Large intestine (tissue), 3 donors: ENCODE data around the gene DNAJB2. TPM values are rescaled to one million over a fixed set of nuclear protein-coding genes. Genes with fewer than 3 reads are reported as not detected.

ENCODE experiments used
- DNase-seq, 2 donors: peaks; one replicate each; pipeline versions ENCODE4 v3.0.0 to v3.0.0-alpha.2; 2013
- H3K27ac ChIP-seq: one replicate; pipeline ENCODE4 v1.5.1; 2013; ENCODE audit warnings: low read length
- H3K27me3 ChIP-seq: 2 replicates; pipeline ENCODE4 v1.6.1; 2013; ENCODE audit warnings: low read length; ENCODE audit not compliant: control insufficient read depth, insufficient read depth
- H3K36me3 ChIP-seq: 2 replicates; pipeline ENCODE4 v1.6.1; 2013; ENCODE audit warnings: low read length; ENCODE audit not compliant: control insufficient read depth, insufficient read depth
- H3K4me1 ChIP-seq: one replicate; pipeline ENCODE4 v1.6.1; 2013; ENCODE audit warnings: low read length; ENCODE audit not compliant: control insufficient read depth, insufficient read depth
- H3K4me3 ChIP-seq: one replicate; pipeline ENCODE4 v1.5.1; 2013; ENCODE audit warnings: low read length
- H3K9me3 ChIP-seq: one replicate; pipeline ENCODE4 v1.6.1; 2013; ENCODE audit warnings: mild to moderate bottlenecking, low read depth, low read length, moderate library complexity; ENCODE audit not compliant: control insufficient read depth
- WGBS: methylation state at CpG from one replicate; pipeline ENCODE4 v1.1.5; 2013; ENCODE audit warnings: low lambda C conversion rate; ENCODE audit not compliant: insufficient coverage; 5-methylcytosine and 5-hydroxymethylcytosine counted together
- polyA plus RNA-seq: library from polyadenylated mRNA; unstranded; fragments of 120-200 nt; gene quantifications from one replicate; pipeline ENCODE4 v1.2.1, GENCODE V29; 2013

Gene DNAJB2
- polyA plus RNA-seq, 1 donor, result 46.9 TPM

DNA sequence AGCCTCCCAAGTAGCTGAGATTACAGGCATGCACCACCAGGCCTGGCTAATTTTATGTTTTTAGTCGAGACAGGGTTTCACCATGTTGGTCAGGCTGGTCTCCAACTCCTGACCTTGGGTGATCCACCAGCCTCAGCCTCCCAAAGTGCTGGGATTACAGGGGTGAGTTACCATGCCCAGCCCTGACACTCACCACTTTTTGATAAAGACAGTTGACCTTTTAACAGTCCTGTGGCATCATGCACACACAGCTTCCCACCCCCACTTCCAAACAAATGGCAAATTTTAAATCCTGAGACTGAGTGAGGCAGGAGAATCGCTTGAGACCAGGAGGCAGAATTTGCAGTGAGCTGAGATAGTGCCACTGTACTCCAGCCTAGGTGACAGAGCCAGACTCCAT is 6.2 kb upstream of the DNAJB2 start:
- no CpG with 5 or more reads among the region's 2 CpGs for WGBS
- no peak overlapping the region for H3K27ac ChIP-seq
- H3K9me3 ChIP-seq, result no peaks in the 10 kb centered on the region
- peaks cover 20% of the 10 kb centered on the region for H3K4me1 ChIP-seq
- no peak for DNase-seq
- no peaks in the 10 kb centered on the region for H3K36me3 ChIP-seq
- no peaks in the 10 kb centered on the region for H3K27me3 ChIP-seq
- H3K4me3 ChIP-seq, result no peak overlapping the region

DNA sequence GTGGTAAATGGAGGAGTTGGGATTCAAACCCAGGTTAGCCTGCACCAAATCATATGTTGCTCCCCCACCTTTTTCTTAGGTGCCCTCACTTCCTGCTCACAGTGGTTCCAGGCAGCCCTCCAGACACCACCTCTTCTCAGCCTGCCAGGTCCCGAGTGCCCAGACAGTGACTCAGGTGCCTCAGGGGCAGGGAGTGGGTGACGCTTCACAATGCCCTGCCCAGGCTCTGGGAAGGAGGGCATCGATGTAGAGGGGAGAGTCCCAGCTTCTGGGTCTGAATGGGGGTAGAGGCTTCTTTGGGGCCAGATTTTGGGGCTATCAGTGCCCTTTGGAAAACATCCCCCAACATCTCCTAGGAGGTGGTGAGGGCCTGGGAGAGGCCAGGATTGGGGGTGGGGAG is 5.2 kb upstream of the DNAJB2 start:
- Histone ChIP-seq H3K4me3 (no peak overlapping the region), H3K4me1 (peaks cover 26% of the 10 kb centered on the region), H3K27ac (no peak overlapping the region), H3K27me3 (no peaks in the 10 kb centered on the region), H3K36me3 (no peaks in the 10 kb centered on the region), H3K9me3 (no peaks in the 10 kb centered on the region)
- no peak for DNase-seq
- WGBS, result no CpG with 5 or more reads among the region's 3 CpGs

DNA sequence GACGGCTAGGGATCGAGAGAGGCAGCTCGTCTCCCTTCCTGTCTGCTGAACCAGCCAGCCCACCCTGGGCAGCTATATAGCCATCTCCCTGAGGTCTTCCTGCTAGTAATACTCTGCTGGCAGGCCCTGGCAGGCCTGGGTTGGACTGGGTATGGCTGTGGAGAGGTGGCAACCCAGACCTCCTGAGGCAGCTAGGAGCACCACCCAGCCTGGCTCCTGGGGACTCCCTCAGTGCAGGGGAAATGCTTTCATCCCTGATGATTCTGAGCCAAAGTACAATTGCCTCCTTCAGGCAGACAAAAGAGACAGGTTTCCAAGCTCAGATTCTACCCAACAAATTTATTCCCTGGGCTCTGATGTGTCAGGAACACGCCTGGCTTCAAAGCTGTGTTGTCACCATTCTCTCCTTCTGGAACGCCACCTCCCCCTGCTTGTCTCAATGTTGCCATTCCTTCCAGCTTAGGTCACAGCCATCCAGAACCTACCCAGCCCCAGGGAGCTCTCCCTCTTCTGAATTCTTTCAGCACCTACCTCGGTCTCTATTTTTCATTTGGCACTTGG is 4.7 kb upstream of the DNAJB2 start:
- Histone ChIP-seq H3K9me3 (no peaks in the 10 kb centered on the region), H3K27me3 (no peaks in the 10 kb centered on the region), H3K4me3 (no peak overlapping the region), H3K36me3 (no peaks in the 10 kb centered on the region), H3K27ac (no peak overlapping the region), H3K4me1 (peaks cover 22% of the 10 kb centered on the region)
- WGBS, result no CpG with 5 or more reads among the region's 6 CpGs
- DNase-seq, result peak in 1 of 2 donors; percentile 34

DNA sequence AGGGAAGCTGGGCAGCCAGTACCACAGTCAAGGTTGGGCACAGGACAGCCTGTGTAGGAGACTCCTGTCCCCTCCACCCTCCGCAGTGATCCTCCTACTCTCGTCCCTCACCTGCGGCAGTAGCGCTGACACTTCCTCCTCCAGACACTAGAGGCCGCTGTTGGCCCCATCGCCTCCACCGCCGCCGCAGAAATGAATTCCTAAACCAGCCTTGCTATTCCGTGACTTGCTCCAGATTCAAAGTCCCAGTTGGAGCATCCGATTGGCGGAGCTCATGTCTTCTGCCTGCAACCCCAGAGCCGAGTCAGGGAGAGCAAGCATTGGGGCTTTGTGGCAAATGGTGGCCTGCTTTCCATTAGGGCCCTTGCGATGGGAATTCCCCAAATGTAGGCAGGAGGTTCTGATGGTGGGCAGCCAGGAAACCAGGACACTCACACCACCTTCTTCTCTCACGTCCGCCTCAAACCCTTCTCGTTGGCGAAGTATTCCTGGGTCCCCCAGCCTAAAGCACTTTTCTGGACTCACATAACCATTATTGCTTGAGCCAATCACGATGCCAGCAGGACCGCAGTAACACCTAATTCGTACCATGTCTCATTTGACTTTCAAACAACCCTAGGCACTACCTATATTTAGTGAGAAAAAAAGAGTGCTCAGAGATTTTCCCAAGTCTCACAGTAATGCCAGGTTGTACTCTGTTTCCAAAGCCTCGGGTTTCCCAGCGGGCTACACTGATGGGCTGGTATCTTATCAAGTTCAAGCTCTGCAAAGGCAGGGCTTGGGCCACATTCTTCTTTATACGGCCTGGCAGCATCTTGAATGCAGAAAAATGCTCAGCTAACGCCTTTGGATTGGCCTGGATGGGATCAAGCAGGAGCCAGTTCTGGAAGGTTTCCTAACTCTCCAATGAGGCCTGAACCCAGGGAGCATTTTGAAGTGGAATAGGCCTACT is 1.2 kb upstream of the DNAJB2 start:
- Histone ChIP-seq H3K27me3 (no peaks in the 10 kb centered on the region), H3K9me3 (no peaks in the 10 kb centered on the region), H3K4me1 (peaks cover 17% of the 10 kb centered on the region), H3K4me3 (peak overlapping the region; percentile 12), H3K27ac (peak overlapping the region; percentile 85), H3K36me3 (peaks cover 22% of the 10 kb centered on the region)
- WGBS, result 100% methylated on average over 1 of the region's 25 CpGs
- DNase-seq, result peak; percentile 67 to 81

DNA sequence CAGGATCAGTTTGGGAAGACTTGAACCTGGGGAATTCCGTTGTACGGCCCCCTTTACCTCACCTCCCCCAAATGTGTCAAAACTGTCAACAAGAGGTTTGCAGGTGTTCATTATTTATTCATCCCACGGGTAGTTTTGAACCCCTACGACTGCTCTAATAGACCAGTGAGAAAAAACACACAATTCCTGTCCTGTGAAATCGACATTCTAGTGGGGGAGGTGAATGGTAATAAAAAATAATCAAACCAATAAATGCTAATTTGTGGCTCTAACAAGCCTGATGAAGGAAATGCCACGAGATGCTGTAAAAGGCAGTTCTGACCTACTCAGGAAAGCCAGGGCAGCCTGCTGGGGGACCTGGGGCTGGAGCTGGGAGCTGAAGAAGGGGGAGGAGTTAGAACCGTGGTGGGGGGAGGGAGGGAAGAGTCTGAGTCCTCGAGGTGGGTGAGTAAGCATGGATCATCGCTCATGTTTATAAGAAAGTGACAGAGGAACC is 463 bp upstream of the DNAJB2 start:
- Histone ChIP-seq H3K4me1 (peaks cover 17% of the 10 kb centered on the region), H3K9me3 (no peaks in the 10 kb centered on the region), H3K27me3 (no peaks in the 10 kb centered on the region), H3K27ac (peak overlapping the region; percentile 85), H3K36me3 (peaks cover 29% of the 10 kb centered on the region), H3K4me3 (peak overlapping the region; percentile 47)
- DNase-seq, result no peak
- no CpG with 5 or more reads among the region's 9 CpGs for WGBS

DNA sequence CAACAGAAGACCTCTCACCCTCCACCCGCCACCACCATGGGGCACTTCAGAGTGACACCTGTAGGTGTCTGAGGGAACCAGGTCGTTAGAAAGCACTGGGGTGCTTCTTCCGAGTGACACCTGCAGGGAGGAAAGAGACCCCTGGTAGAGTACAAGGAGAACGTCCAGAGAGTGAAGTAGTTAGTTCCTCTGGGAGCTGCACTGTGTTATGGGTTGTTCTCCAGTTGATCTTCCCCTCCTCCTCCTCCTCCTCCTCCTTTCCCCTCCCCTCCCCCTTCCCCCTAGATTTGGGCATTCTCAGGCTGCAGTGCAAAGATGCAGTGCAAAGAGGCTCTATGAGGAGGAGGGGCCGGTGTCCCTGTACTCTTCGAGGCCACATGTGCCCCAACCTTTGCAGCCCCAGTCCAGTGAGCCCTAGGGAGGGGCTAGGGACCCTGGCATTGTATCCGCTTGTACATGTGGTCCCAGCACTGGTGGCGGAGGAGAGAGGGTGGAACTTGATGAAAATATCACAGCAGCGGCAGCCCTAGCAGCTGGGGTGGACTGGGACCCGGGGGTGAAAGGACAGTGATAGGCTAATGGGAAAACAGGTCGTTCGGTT is 850 bp downstream of the DNAJB2 start:
- H3K27ac ChIP-seq, result peak overlapping the region; percentile 85
- no peaks in the 10 kb centered on the region for H3K27me3 ChIP-seq
- H3K4me1 ChIP-seq, result peaks cover 17% of the 10 kb centered on the region
- peaks cover 38% of the 10 kb centered on the region for H3K36me3 ChIP-seq
- DNase-seq, result no peak
- peak overlapping the region; percentile 65 for H3K4me3 ChIP-seq
- H3K9me3 ChIP-seq, result no peaks in the 10 kb centered on the region
- no CpG with 5 or more reads among the region's 12 CpGs for WGBS

DNA sequence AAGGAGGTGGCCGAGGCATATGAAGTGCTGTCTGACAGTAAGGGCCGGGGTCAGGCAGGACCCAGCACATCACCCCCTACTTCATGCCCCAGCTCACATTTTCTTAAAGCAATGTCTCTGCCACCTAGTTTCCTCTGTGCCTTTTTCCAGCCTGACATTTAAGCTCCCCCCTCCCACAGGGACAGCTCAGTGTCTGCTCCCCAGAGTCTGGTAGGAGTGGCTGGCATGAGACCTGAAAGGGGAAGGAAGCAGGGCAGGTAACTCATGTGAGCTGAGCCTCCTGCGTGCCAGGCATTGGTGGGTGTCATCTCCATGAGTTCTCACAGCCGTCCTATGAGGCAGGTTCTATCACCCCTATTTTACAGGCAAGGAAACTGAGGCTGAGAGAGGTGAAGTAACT is 1.5 kb downstream of the DNAJB2 start:
- H3K27ac ChIP-seq, result no peak overlapping the region
- DNase-seq, result no peak
- H3K36me3 ChIP-seq, result peaks cover 45% of the 10 kb centered on the region
- peaks cover 17% of the 10 kb centered on the region for H3K4me1 ChIP-seq
- WGBS, result no CpG with 5 or more reads among the region's 4 CpGs
- H3K27me3 ChIP-seq, result no peaks in the 10 kb centered on the region
- no peak overlapping the region for H3K4me3 ChIP-seq
- H3K9me3 ChIP-seq, result no peaks in the 10 kb centered on the region

GRCh38 chr2:219281588-219281987 is 2.4 kb downstream of the DNAJB2 start:
- Histone ChIP-seq H3K4me3 (no peak overlapping the region), H3K4me1 (peaks cover 17% of the 10 kb centered on the region), H3K27me3 (no peaks in the 10 kb centered on the region), H3K27ac (no peak overlapping the region), H3K36me3 (peaks cover 46% of the 10 kb centered on the region), H3K9me3 (no peaks in the 10 kb centered on the region)
- WGBS, result no CpG with 5 or more reads among the region's 8 CpGs
- no peak for DNase-seq

- no CpG with 5 or more reads among the region's 5 CpGs for WGBS
- H3K9me3 ChIP-seq, result no peaks in the 10 kb centered on the region
- no peak overlapping the region for H3K27ac ChIP-seq
- H3K36me3 ChIP-seq, result peaks cover 46% of the 10 kb centered on the region
- no peak for DNase-seq
- H3K4me3 ChIP-seq, result no peak overlapping the region
- peaks cover 17% of the 10 kb centered on the region for H3K4me1 ChIP-seq
- no peaks in the 10 kb centered on the region for H3K27me3 ChIP-seq
Observed at GRCh38 chr2:219282375-219282774, 3.2 kb downstream of the DNAJB2 start.

- H3K4me3 ChIP-seq, result no peak overlapping the region
- no peaks in the 10 kb centered on the region for H3K27me3 ChIP-seq
- WGBS, result no CpG with 5 or more reads among the region's 17 CpGs
- H3K36me3 ChIP-seq, result peaks cover 46% of the 10 kb centered on the region
- no peak overlapping the region for H3K27ac ChIP-seq
- DNase-seq, result no peak
- H3K9me3 ChIP-seq, result no peaks in the 10 kb centered on the region
- peaks cover 13% of the 10 kb centered on the region for H3K4me1 ChIP-seq
Observed at GRCh38 chr2:219282943-219283581, 3.9 kb downstream of the DNAJB2 start.
